Progenitor cell of endocrine pancreas (in vitro differentiated cells): ENCODE results near the gene DIP2C. TPM values are rescaled to one million over a fixed set of nuclear protein-coding genes. Genes with fewer than 3 reads are reported as not detected.
"Not testable (repeated sequence)": the region's sequence is repeated elsewhere in the genome, so short reads cannot be mapped to it uniquely, and the experiment has no call there.

Experiments used
- DNase-seq: peaks from one replicate; pipeline ENCODE4 v3.0.0; 2021; ENCODE audit warnings: low spot score; ENCODE audit not compliant: unreplicated experiment
- H3K27ac Mint-ChIP-seq: 2 replicates; pipeline ENCODE4 v1.8.0; 2021; ENCODE audit warnings: mild to moderate bottlenecking, moderate library complexity, mixed read lengths
- H3K27me3 Mint-ChIP-seq: 2 replicates; pipeline ENCODE4 v1.8.0; 2021; ENCODE audit warnings: mixed read lengths
- H3K36me3 Mint-ChIP-seq: 2 replicates; pipeline ENCODE4 v1.8.0; 2022; ENCODE audit warnings: mixed read lengths; ENCODE audit not compliant: insufficient read depth
- H3K4me1 Mint-ChIP-seq: 2 replicates; pipeline ENCODE4 v1.8.0; 2021; ENCODE audit warnings: low read depth, mixed read lengths
- H3K4me3 Mint-ChIP-seq: 2 replicates; pipeline ENCODE4 v1.8.0; 2021; ENCODE audit warnings: low read depth, mild to moderate bottlenecking, moderate library complexity, mixed read lengths
- H3K9me3 Mint-ChIP-seq: 2 replicates; pipeline ENCODE4 v1.8.0; 2021; ENCODE audit warnings: low read depth, mixed read lengths
- total RNA-seq: library from RNA; stranded (reverse); gene quantifications from 2 replicates; pipeline ENCODE4 v1.2.1, GENCODE V29; 2021
- TF ChIP-seq, protein P1 (sequence below): fragments of 200-600 bp; sonication (generic); IDR thresholded peaks from one replicate; pipeline ENCODE4 v1.5.0; 2021; ENCODE audit warnings: antibody characterized with exemption, mild to moderate bottlenecking; ENCODE audit not compliant: unreplicated experiment

Gene DIP2C
- total RNA-seq, 1 donor from 2014 or later, result 27.2 TPM

DNA sequence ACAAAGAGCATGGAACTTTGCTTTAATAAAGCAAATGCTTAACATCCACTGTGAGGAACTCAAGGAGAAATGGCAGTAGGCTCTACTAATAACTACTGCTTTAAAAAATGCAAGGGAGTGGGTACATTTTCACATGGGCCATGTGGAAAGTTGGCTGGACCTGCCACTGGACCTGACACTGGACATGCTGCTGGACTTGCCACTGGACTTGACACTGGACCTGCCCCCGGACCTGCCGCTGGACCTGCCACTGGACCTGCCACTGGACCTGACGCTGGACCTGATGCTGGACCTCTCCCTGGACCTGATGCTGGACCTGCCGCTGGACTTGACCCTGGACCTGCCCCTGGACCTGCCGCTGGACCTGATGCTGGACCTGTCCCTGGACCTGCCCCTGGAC lies 32.6 kb downstream of the DIP2C start:
- Mint-ChIP-seq H3K27ac (no peak overlapping the region), H3K4me3 (no peak overlapping the region), H3K4me1 (peaks cover 24% of the 10 kb centered on the region), H3K36me3 (no peaks in the 10 kb centered on the region), H3K27me3 (no peaks in the 10 kb centered on the region), H3K9me3 (no peaks in the 10 kb centered on the region)
- no peak for DNase-seq
- TF ChIP-seq, protein P1, sequence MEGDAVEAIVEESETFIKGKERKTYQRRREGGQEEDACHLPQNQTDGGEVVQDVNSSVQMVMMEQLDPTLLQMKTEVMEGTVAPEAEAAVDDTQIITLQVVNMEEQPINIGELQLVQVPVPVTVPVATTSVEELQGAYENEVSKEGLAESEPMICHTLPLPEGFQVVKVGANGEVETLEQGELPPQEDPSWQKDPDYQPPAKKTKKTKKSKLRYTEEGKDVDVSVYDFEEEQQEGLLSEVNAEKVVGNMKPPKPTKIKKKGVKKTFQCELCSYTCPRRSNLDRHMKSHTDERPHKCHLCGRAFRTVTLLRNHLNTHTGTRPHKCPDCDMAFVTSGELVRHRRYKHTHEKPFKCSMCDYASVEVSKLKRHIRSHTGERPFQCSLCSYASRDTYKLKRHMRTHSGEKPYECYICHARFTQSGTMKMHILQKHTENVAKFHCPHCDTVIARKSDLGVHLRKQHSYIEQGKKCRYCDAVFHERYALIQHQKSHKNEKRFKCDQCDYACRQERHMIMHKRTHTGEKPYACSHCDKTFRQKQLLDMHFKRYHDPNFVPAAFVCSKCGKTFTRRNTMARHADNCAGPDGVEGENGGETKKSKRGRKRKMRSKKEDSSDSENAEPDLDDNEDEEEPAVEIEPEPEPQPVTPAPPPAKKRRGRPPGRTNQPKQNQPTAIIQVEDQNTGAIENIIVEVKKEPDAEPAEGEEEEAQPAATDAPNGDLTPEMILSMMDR, result no peak

DNA sequence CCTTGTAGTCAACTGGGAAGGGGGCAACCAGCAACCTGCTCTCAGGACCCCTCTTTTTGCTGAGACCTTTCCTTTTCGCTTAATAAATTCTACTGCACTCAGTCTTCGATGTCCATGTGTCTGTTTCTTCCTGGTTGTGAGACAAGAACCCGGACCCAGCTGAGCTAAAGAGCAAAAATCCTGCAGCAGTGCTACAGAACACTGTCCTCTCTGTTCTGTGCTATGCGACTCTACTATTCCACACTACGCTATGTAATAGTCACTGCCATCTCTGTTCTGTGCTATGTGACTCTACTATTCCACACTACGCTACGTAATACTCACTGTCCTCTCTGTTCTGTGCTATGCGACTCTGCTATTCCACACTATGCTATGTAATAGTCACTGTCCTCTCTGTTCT lies 34.3 kb downstream of the DIP2C start:
- H3K27ac Mint-ChIP-seq, result no peak overlapping the region
- TF ChIP-seq, protein P1, result no peak
- peaks cover 20% of the 10 kb centered on the region for H3K4me1 Mint-ChIP-seq
- no peaks in the 10 kb centered on the region for H3K36me3 Mint-ChIP-seq
- DNase-seq, result no peak
- no peak overlapping the region for H3K4me3 Mint-ChIP-seq
- no peaks in the 10 kb centered on the region for H3K27me3 Mint-ChIP-seq
- no peaks in the 10 kb centered on the region for H3K9me3 Mint-ChIP-seq

DNA sequence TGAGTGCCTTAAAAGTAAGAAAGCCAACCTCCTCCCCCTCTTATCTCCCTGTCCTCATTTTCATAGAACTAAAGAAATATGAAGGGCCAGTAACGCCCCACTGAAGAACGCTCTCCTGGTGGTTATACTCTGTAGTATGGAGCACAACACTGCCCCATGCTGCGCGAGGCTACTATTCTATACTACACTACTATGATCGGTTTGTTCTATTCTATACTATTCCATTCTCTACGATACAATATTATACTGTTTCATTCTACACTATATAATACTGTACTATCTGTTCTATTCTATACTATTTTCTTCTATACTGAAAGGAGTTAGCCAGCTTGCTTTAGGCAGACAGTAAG lies 34.8 kb downstream of the DIP2C start:
- no peak overlapping the region for H3K27ac Mint-ChIP-seq
- no peaks in the 10 kb centered on the region for H3K36me3 Mint-ChIP-seq
- no peak overlapping the region for H3K4me3 Mint-ChIP-seq
- H3K4me1 Mint-ChIP-seq, result peaks cover 24% of the 10 kb centered on the region
- H3K27me3 Mint-ChIP-seq, result no peaks in the 10 kb centered on the region
- TF ChIP-seq, protein P1, result no peak
- DNase-seq, result no peak
- no peaks in the 10 kb centered on the region for H3K9me3 Mint-ChIP-seq

DNA sequence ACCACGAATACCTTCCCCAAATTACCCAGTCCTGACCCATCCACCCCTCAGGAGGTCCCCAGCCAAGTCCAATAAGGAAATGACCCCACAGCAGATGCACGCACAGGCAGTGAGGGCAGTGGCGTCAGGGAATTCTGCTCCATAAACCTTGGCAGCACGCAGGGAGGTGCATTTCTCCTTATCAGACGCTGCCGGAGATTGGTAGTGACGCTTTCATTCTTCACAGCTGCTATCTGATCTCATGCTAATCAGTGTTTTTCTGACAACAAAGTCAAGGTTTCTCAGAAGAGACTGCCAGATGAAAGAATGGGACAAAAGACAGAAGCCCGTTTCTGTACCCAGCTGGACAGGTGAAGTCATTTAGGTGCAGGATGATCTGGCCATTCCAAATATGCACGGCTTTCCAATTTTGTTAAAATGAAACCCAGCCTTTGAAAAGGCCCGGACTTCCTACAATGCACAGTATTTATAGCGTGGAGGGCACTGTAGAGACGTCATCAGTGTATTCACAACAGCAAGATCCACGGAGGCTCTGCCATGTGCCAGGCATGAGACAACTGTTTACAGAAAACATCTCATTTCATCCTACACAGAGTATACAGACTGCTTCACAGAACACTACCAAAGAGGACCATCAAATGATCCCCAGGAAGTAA lies 35.3 kb downstream of the DIP2C start:
- Mint-ChIP-seq H3K27ac (no peak overlapping the region), H3K9me3 (no peaks in the 10 kb centered on the region), H3K4me1 (peaks cover 26% of the 10 kb centered on the region), H3K27me3 (no peaks in the 10 kb centered on the region), H3K36me3 (no peaks in the 10 kb centered on the region), H3K4me3 (no peak overlapping the region)
- TF ChIP-seq, protein P1, result no peak
- DNase-seq, result no peak

DNA sequence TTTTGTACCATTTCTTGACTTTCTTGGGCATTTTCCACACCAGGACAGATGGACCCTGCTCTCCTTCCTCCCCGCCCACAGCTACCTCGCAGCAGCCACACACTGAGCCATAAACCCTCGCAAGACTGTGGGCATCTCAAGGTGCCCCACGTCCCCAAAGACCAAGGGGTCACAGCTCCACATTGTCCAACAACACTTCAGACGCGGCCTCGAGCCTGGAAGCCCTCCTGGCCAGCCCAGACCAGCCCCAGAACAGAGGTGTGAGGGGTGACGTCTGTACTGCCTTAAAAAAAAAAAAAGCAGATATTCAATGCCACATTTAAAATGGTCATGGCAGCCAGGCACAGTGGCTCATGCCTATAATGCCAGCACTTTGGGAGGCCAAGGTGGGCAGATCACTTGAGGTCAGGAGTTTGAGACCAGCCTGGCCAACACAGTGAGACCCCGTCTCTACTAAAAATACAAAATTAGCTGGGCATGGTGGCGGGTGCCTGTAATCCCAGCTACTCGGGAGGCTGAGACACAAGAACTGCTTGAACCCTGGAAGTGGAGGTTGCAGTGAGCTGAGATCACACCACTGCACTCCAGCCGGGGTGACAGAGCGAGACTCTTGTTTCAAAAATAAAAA lies 36.5 kb downstream of the DIP2C start:
- peak overlapping the region; percentile 79 for H3K27ac Mint-ChIP-seq
- H3K4me1 Mint-ChIP-seq, result peaks cover 26% of the 10 kb centered on the region
- H3K4me3 Mint-ChIP-seq, DNase-seq, H3K9me3 Mint-ChIP-seq, H3K27me3 Mint-ChIP-seq, H3K36me3 Mint-ChIP-seq: not testable (repeated sequence)

DNA sequence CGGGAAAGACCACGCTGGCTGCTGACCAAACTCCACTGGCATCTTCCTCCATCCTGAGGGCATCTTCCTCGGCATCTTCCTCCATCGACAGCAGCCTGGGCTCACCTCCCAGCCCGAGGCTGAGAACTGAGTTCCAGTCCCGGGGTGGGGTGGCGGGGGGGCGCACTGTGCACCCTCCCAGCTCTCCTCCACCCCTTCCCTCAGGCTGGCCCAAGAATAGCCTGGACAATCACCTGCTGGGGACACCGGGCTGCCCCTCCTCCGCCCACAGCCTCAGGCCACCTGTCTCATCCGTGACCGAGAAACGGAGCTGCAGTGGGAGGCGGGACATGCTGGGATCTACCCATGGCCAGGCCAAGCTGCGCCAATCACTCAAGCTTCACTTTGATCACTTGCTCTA lies 37.2 kb downstream of the DIP2C start:
- Mint-ChIP-seq H3K4me3 (no peak overlapping the region), H3K27me3 (no peaks in the 10 kb centered on the region), H3K9me3 (no peaks in the 10 kb centered on the region), H3K36me3 (no peaks in the 10 kb centered on the region), H3K4me1 (peaks cover 26% of the 10 kb centered on the region), H3K27ac (no peak overlapping the region)
- TF ChIP-seq, protein P1, result no peak
- no peak for DNase-seq
